Heart left ventricle (tissue), 16 donors: ENCODE results near the gene G3BP1. TPM values are rescaled to one million over a fixed set of nuclear protein-coding genes. Genes with fewer than 3 reads are reported as not detected.

Experiments used
- ATAC-seq, 4 donors: fragments of 200-7000 bp; cut with Tn5 transposase; one replicate each; pipeline ENCODE4 v1.9.1; 2020 to 2022; ENCODE audit warnings: moderate library complexity in 4 of 4, mild to moderate bottlenecking in 3 of 4, moderate number of reproducible peaks in 1 of 4
- DNase-seq, 5 donors: peaks; one replicate each; pipeline ENCODE4 v3.0.0-alpha.2; 2020
- H3K27ac ChIP-seq, 12 donors: fragments of 200-600 bp; sonication (generic) in 4 of 12; one replicate each; pipeline versions ENCODE4 v1.5.0 to v1.8.0; 2016 to 2022; ENCODE audit warnings: mild to moderate bottlenecking in 2 of 12
- H3K27me3 ChIP-seq, 9 donors: fragments of 200-600 bp; sonication (generic) in 2 of 9; one replicate each; pipeline versions ENCODE4 v1.5.1 to v1.8.0; 2016 to 2022; ENCODE audit warnings: mild to moderate bottlenecking in 3 of 9
- H3K36me3 ChIP-seq, 9 donors: fragments of 200-600 bp; sonication (generic) in 2 of 9; one replicate each; pipeline versions ENCODE4 v1.5.0 to v1.8.0; 2018 to 2022; ENCODE audit warnings: mild to moderate bottlenecking in 2 of 9
- H3K4me1 ChIP-seq, 12 donors: fragments of 200-600 bp; sonication (generic) in 4 of 12; one replicate each; pipeline versions ENCODE4 v1.5.0 to v1.8.0; 2016 to 2022; ENCODE audit warnings: mild to moderate bottlenecking in 3 of 12
- H3K4me3 ChIP-seq, 12 donors: fragments of 200-600 bp; sonication (generic) in 4 of 12; one replicate each; pipeline versions ENCODE4 v1.5.0 to v1.8.0; 2017 to 2022; ENCODE audit warnings: mild to moderate bottlenecking in 9 of 12, moderate library complexity in 4 of 12
- H3K9me3 ChIP-seq, 12 donors: fragments of 200-600 bp; sonication (generic) in 4 of 12; one replicate each; pipeline versions ENCODE4 v1.5.0 to v1.8.0; 2016 to 2022; ENCODE audit warnings: mild to moderate bottlenecking in 1 of 12
- CTCF ChIP-seq, 12 donors: fragments of 200-600 bp; sonication (generic) in 4 of 12; IDR thresholded peaks; one replicate each; pipeline versions ENCODE4 v1.5.0 to v1.8.0; 2018 to 2022; ENCODE audit warnings: antibody characterized with exemption in 12 of 12, mild to moderate bottlenecking in 5 of 12
- POLR2A ChIP-seq, 2 donors: fragments of 450-650 bp; IDR thresholded peaks; one replicate each; pipeline ENCODE4 v1.6.1; 2017; ENCODE audit warnings: antibody characterized with exemption in 2 of 2, mild to moderate bottlenecking in 2 of 2, moderate library complexity in 2 of 2
- WGBS, 4 donors: extraction: QIAGEN DNeasy Blood & Tissue Kit in 2 of 4; methylation state at CpG; one replicate each; pipeline versions ENCODE4 v1.1.5 to v1.1.7; 2013 to 2018; 5-methylcytosine and 5-hydroxymethylcytosine counted together
- intact Hi-C, 10 donors: fragments of 100-400 bp; cut with DNase I; formaldehyde crosslinking; loops; one replicate each; pipeline versions ENCODE4 v1.11.1 to v1.14.2; 2022
- polyA plus RNA-seq, 2 donors: library from polyadenylated mRNA; stranded (reverse); fragments of 200-250 nt; gene quantifications; one replicate each; pipeline ENCODE4 v1.2.3, GENCODE V29; 2013
- total RNA-seq, 9 donors: library from RNA; depleted of rRNA in 2 of 9; stranded (reverse); fragments of >200 nt in 2 of 9; fragmentation: NEBNext Ultra II Directional in 3 of 9; extraction: Animal tissue kit (Norgen Biotek cat#: 25700) in 3 of 9; gene quantifications; one replicate each; pipeline versions ENCODE4 v1.1.0 to v1.2.4, GENCODE V29; 2016 to 2023
- donor health status: ischemic (EF 13 %, LVEDD 7.1; RV severe dilation, severe dysfunction).
- donor health status: healthy with polysubstance abuse.
- donor health status: DM: no; HTN: yes; CAD: no.
- donor health status: DM: no; HTN: no; CAD: no.
- donor health status: ischemic (EF 25% LVEDD 6.9; RV normal size, moderate dysfunction).
- donor health status: ischemic (EF 25% LVEDD 5.7; RV mildly dilated, moderate dysfunction).
- donor health status: healthy.
- donor health status: DM: yes; HTN: yes; CAD: no.
- donor health status: ischemic (EF 35%, LVEDD 5.7; RV mildly dilated, moderate dysfunction).
- donor health status: nonischemic (EF 11% LVEDD 7.7; RV severe dilation, severe dysfunction).
- donor health status: DM: yes; HTN: yes; CAD: no.
- donor health status: PGD.
- donor health status: ischemic (EF 29% LVEDD 5.4; RV normal size, mild dysfunction).
- donor health status: nonischemic (EF 23%, LVEDD 6.1; RV moderate dilation, normal function).

Gene G3BP1
- total and polyA plus RNA-seq, 11 donors, result 12.7 to 133 (median 96.4) TPM

- ATAC-seq (no peak), DNase-seq (no peak)
- Histone ChIP-seq H3K4me3 (no peak overlapping the region), H3K9me3 (no peaks in the 10 kb centered on the region), H3K27ac (no peak overlapping the region), H3K27me3 (no peaks in the 10 kb centered on the region), H3K4me1 (peaks cover 0 to 28% (median 14%) of the 10 kb centered on the region in 12 donors), H3K36me3 (peaks cover 0 to 6% (median 0%) of the 10 kb centered on the region in 9 donors)
- TF ChIP-seq POLR2A (IDR thresholded peaks at IDR 0.05) (no peak), CTCF (IDR thresholded peaks at IDR 0.05) (no peak)
- WGBS, 4 donors, result 81 to 94% (median 91%) methylated on average over 3 of the region's 3 CpGs
- intact Hi-C loops, result no loop called here
Measured at GRCh38 chr5:151737431-151737830, 34.3 kb upstream of the G3BP1 start.

GRCh38 chr5:151738125-151738848 is 33.5 kb upstream of the G3BP1 start:
- DNase-seq, result no peak
- no peaks in the 10 kb centered on the region for H3K9me3 ChIP-seq
- intact Hi-C loops, result no loop called here
- no peak for TF ChIP-seq POLR2A (IDR thresholded peaks at IDR 0.05)
- no peak for TF ChIP-seq CTCF (IDR thresholded peaks at IDR 0.05)
- ATAC-seq, result no peak
- H3K27me3 ChIP-seq, result no peaks in the 10 kb centered on the region
- peaks cover 0 to 15% (median 4%) of the 10 kb centered on the region in 9 donors for H3K36me3 ChIP-seq
- peaks cover 0 to 32% (median 14%) of the 10 kb centered on the region in 12 donors for H3K4me1 ChIP-seq
- H3K4me3 ChIP-seq, result no peak overlapping the region
- no peak overlapping the region for H3K27ac ChIP-seq
- 55 to 76% (median 72%) methylated on average over 9 of the region's 9 CpGs for WGBS, 4 donors

- H3K27ac ChIP-seq, result peak overlapping the region in 11 of 12 donors; percentile 8 to 78 (median 60)
- peak in 1 of 5 donors; percentile 24 for DNase-seq
- H3K36me3 ChIP-seq, result peaks cover 0 to 25% (median 10%) of the 10 kb centered on the region in 9 donors
- H3K27me3 ChIP-seq, result no peaks in the 10 kb centered on the region
- no peaks in the 10 kb centered on the region for H3K9me3 ChIP-seq
- ATAC-seq, result no peak
- peaks cover 0 to 33% (median 14%) of the 10 kb centered on the region in 12 donors for H3K4me1 ChIP-seq
- 67 to 85% (median 68%) methylated on average over 2 of the region's 2 CpGs for WGBS, 4 donors
- TF ChIP-seq POLR2A (IDR thresholded peaks at IDR 0.05) (no peak), CTCF (IDR thresholded peaks at IDR 0.05) (peak in 1 of 12 donors; percentile 3)
- no peak overlapping the region for H3K4me3 ChIP-seq
- intact Hi-C loops, result no loop called here
Measured at GRCh38 chr5:151739395-151739794, 32.4 kb upstream of the G3BP1 start.

- WGBS, 4 donors, result 40 to 54% (median 49%) methylated on average over 4 of the region's 4 CpGs
- H3K27me3 ChIP-seq, result no peaks in the 10 kb centered on the region
- peak overlapping the region; percentile 8 to 78 (median 60) for H3K27ac ChIP-seq
- H3K4me3 ChIP-seq, result peak overlapping the region in 4 of 12 donors; percentile 1 to 30 (median 10)
- H3K4me1 ChIP-seq, result peaks cover 0 to 39% (median 16%) of the 10 kb centered on the region in 12 donors
- H3K9me3 ChIP-seq, result no peaks in the 10 kb centered on the region
- H3K36me3 ChIP-seq, result peaks cover 0 to 30% (median 13%) of the 10 kb centered on the region in 9 donors
- ATAC-seq, result peak; percentile 11 to 60 (median 29)
- intact Hi-C loops, result loop anchor here in 9 of 10 donors (1.0 to 10.0 kb wide), 8 partner anchors 63 to 772 kb away; partner anchors contain the start of gene SLC36A1 (in 8 of the 9)
- TF ChIP-seq CTCF (IDR thresholded peaks at IDR 0.05), result no peak
- TF ChIP-seq POLR2A (IDR thresholded peaks at IDR 0.05), result no peak
- no peak for DNase-seq
Measured at GRCh38 chr5:151739939-151740335, 31.8 kb upstream of the G3BP1 start.
